ENCODE data around the gene CACFD1. TPM values are rescaled to one million over a fixed set of nuclear protein-coding genes. Genes with fewer than 3 reads are reported as not detected.

CACFD1 gene
- total RNA-seq, 4 donors from 2014 or later = 2.5 to 5.3 (median 3.4) TPM

GRCh38 chr9:133472277-133472645 lies 12.5 kb downstream of the CACFD1 start:
- TF ChIP-seq CTCF (IDR thresholded peaks at IDR 0.05; ENCODE audit: low read depth) = no peak

GRCh38 chr9:133472753-133473378 lies 13.1 kb downstream of the CACFD1 start:
- no peak for TF ChIP-seq CTCF (IDR thresholded peaks at IDR 0.05; ENCODE audit: low read depth)

GRCh38 chr9:133473743-133474142 lies 14.0 kb downstream of the CACFD1 start:
- no peak for TF ChIP-seq CTCF (IDR thresholded peaks at IDR 0.05; ENCODE audit: low read depth)

- no peak for TF ChIP-seq CTCF (IDR thresholded peaks at IDR 0.05; ENCODE audit: low read depth)
Measured at GRCh38 chr9:133474215-133474614, 14.4 kb downstream of the CACFD1 start.

GRCh38 chr9:133474853-133475252 lies 15.1 kb downstream of the CACFD1 start:
- no peak for TF ChIP-seq CTCF (IDR thresholded peaks at IDR 0.05; ENCODE audit: low read depth)

GRCh38 chr9:133475292-133476012 lies 15.7 kb downstream of the CACFD1 start:
- TF ChIP-seq CTCF (IDR thresholded peaks at IDR 0.05; ENCODE audit: low read depth) = no peak

- TF ChIP-seq CTCF (IDR thresholded peaks at IDR 0.05; ENCODE audit: low read depth) = no peak
Measured at GRCh38 chr9:133476036-133476931, 16.5 kb downstream of the CACFD1 start.
